AG09309 (cell line): ENCODE results near the gene OOEP.

Experiments
- DNase-seq: peaks from one replicate; pipeline ENCODE4 v3.0.0-alpha.2; 2010; ENCODE audit warnings: low read depth
- H3K4me3 ChIP-seq: 2 replicates; pipeline ENCODE4 v1.5.1; 2011; ENCODE audit warnings: mild to moderate bottlenecking, low read depth, low read length, moderate library complexity; ENCODE audit not compliant: control insufficient read depth
- TF ChIP-seq, protein P1 (sequence below): IDR thresholded peaks from 2 replicates; pipeline ENCODE4 v1.5.1; 2011; ENCODE audit warnings: mild to moderate bottlenecking, low read depth, low read length, inconsistent platforms; ENCODE audit not compliant: insufficient read depth, control insufficient read depth; ENCODE audit errors: missing control alignments

Gene OOEP

DNA sequence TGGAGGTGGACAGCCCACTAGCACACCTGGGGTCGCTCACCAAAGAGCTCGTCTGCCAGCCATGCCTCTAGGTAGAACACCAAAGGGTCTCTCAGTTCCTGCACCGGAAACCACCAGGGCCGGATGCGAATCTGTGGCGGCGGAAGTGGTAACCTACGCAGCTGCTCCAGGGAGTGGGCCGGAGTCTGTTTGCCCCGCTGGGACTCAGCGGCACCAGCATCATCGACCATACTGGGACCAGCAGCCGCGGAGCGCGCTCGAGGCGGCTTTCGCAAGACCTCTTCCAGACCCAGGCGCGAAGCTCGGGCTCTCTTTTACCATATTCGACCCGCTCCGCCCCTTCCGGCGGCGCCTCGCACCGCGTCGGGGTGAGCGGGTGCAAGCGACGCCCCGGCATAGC is at the start of gene OOEP:
TSS of gene OOEP (minus strand) at position 335 of the 400 bp plus-strand sequence. CDS start at position 230, 105 bp downstream.
- no peak within 1 kb of the TSS for H3K4me3 ChIP-seq
- DNase-seq, result no peak
- TF ChIP-seq, protein P1, sequence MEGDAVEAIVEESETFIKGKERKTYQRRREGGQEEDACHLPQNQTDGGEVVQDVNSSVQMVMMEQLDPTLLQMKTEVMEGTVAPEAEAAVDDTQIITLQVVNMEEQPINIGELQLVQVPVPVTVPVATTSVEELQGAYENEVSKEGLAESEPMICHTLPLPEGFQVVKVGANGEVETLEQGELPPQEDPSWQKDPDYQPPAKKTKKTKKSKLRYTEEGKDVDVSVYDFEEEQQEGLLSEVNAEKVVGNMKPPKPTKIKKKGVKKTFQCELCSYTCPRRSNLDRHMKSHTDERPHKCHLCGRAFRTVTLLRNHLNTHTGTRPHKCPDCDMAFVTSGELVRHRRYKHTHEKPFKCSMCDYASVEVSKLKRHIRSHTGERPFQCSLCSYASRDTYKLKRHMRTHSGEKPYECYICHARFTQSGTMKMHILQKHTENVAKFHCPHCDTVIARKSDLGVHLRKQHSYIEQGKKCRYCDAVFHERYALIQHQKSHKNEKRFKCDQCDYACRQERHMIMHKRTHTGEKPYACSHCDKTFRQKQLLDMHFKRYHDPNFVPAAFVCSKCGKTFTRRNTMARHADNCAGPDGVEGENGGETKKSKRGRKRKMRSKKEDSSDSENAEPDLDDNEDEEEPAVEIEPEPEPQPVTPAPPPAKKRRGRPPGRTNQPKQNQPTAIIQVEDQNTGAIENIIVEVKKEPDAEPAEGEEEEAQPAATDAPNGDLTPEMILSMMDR, result no peak

DNA sequence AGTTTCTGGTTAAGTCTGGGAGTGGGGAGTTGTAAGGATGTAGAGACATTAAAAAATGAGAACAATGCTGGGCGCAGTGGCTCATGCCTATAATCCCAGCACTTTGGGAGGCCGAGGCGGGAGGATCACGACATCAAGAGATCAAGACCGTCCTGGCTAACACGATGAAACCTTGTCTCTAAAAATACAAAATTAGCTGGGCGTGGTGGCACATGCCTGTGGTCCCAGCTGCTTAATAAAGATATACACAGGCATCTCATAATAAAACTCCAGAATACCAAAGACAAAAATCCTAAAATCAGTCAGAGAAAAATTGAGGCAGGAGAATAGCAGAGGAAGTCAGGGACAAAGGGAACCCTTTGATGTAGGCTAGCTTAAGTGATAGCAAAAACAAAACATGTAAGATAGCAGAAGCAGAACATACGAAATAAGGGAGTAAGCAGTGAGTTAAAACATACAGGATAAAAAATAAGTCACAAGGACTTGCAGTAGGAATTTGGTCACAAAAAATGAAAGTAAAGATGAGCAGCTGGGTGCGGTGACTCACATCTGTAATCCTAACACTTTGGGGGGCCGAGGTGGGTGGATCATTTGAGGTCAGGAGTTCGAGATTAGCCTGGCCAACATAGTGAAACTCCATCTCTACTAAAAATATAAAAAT is 48.5 kb upstream of the OOEP start:
- no peak overlapping the region for H3K4me3 ChIP-seq
- TF ChIP-seq, protein P1, result no peak
- no peak for DNase-seq

DNA sequence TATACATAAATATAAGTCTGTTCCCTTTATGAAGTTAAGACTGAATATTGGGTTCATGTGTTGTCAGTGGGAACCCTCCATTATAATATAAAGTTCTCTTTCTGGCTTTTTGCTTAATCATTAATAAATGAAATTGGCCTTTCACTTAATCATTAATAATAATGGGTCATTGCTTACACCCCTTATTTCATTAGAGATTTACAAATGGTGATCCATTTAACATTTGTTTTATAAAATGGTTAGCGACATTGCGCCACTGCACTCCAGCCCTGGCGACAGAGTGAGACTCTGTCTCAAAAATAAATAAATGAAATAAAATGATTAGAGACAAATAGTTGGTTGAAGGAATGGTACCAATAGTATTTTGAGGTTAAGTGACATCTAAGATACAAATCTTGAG is 43.4 kb upstream of the OOEP start:
- TF ChIP-seq, protein P1, result no peak
- no peak overlapping the region for H3K4me3 ChIP-seq
- no peak for DNase-seq

DNA sequence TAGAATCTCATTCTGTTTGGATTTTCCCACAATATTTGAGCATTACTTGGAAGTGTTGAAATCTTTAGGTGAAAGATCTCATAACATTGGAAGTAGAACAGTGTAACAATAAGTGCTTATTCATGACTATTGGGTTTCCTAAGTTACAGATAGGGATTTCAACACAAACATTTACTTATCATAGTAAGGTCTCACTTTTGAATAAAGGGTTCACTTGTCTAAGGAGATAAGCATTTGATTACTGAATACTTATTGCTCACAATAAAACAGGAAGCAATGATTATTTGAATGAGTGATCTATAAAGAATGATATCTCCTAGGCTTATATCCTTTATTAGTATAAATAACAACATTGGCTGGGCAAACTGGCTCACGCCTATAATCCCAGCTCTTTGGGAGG is 39.7 kb upstream of the OOEP start:
- DNase-seq, result no peak
- TF ChIP-seq, protein P1, result no peak
- H3K4me3 ChIP-seq, result no peak overlapping the region

DNA sequence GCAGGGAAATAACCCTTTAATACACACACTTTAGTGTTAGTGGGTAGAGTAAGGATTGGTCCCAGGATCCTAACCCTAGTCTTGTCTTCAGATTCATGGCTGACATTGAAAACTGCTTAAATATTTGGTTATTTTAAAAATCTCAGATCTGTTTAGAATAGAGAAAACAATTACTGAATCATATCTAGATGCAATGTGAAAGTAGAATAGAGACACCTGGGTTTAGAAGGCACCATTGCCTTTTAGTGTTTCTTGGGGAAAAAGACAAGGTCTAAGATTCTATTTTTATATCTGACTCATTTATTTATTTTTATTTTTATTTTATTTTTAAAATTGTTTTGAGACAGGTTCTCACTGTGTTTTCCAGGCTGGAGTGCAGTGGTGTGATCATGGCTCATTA is 31.0 kb upstream of the OOEP start:
- no peak overlapping the region for H3K4me3 ChIP-seq
- DNase-seq, result no peak
- TF ChIP-seq, protein P1, result no peak

DNA sequence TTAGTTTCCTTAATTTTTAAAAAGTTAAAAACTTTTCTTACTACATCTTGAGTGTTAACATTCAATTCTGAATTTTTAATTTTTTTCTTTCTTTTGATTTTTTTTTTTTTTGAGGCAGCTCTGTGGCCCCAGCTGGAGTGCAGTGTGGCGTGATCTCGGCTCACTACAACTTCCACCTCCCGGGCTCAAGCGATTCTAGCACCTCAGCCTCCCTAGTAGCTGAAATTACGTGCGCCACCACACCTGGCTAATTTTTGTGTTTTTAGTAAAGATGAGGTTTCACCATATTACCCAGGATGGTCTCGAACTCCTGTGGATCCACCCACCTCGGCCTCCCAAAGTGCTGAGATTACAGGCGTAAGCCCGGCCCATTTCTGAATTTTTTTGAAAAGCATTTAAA is 26.2 kb upstream of the OOEP start:
- no peak for DNase-seq
- H3K4me3 ChIP-seq, result no peak overlapping the region
- TF ChIP-seq, protein P1, result no peak
